GM23338 (cell line): ENCODE data around the gene FAM90A1.
"Not testable (repeated sequence)": the region's sequence is repeated elsewhere in the genome, so short reads cannot be mapped to it uniquely, and the experiment has no call there.

Experiments
- EZH2 ChIP-seq: fragments of 200-600 bp; sonication (generic); IDR thresholded peaks from one replicate; pipeline ENCODE4 v1.8.0; 2017; ENCODE audit warnings: antibody characterized with exemption, mild to moderate bottlenecking, low read depth; ENCODE audit not compliant: unreplicated experiment
- TF ChIP-seq, protein P1 (sequence below), 2 experiments: fragments of 200-600 bp in 1 of 2; sonication (generic) in 1 of 2; conservative IDR thresholded peaks; 2 replicates each; pipeline versions ENCODE4 v1.5.1 to v1.6.1; 2016 to 2017; ENCODE audit warnings: antibody characterized with exemption in 2 of 2, low read depth in 2 of 2, mild to moderate bottlenecking in 2 of 2, moderate library complexity in 1 of 2

GRCh38 chr12:8256356-8256755 lies 28.9 kb upstream of the FAM90A1 start:
- not testable (repeated sequence) for TF ChIP-seq EZH2
- TF ChIP-seq, protein P1, sequence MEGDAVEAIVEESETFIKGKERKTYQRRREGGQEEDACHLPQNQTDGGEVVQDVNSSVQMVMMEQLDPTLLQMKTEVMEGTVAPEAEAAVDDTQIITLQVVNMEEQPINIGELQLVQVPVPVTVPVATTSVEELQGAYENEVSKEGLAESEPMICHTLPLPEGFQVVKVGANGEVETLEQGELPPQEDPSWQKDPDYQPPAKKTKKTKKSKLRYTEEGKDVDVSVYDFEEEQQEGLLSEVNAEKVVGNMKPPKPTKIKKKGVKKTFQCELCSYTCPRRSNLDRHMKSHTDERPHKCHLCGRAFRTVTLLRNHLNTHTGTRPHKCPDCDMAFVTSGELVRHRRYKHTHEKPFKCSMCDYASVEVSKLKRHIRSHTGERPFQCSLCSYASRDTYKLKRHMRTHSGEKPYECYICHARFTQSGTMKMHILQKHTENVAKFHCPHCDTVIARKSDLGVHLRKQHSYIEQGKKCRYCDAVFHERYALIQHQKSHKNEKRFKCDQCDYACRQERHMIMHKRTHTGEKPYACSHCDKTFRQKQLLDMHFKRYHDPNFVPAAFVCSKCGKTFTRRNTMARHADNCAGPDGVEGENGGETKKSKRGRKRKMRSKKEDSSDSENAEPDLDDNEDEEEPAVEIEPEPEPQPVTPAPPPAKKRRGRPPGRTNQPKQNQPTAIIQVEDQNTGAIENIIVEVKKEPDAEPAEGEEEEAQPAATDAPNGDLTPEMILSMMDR (conservative IDR thresholded peaks at IDR 0.05; ENCODE audit: low read depth in 2 of 2), result not testable (repeated sequence)
